ENCODE data around the gene KCTD14.
"Not testable (repeated sequence)": the region's sequence is repeated elsewhere in the genome, so short reads cannot be mapped to it uniquely, and the experiment has no call there.

The KCTD14 gene

GRCh38 chr11:78022397-78023396 lies at the start of gene KCTD14:
KCTD14 (minus strand) TSS chr11:78023276; CDS start chr11:78023249, 27 bp downstream.
- no peak for DNase-seq

- DNase-seq = no peak
These were observed 49.4 kb upstream of the KCTD14 start for GRCh38 chr11:78072455-78072854.

- DNase-seq = no peak
These were observed 48.6 kb upstream of the KCTD14 start for GRCh38 chr11:78071717-78072116.

GRCh38 chr11:78070621-78071020 lies 47.5 kb upstream of the KCTD14 start:
- no peak for DNase-seq

- DNase-seq = peak; percentile 41
These were observed 46.4 kb upstream of the KCTD14 start for GRCh38 chr11:78069465-78069864.

- DNase-seq = no peak
These were observed 44.6 kb upstream of the KCTD14 start for GRCh38 chr11:78067704-78068103.

GRCh38 chr11:78066471-78066870 lies 43.4 kb upstream of the KCTD14 start:
- no peak for DNase-seq

GRCh38 chr11:78065203-78065602 lies 42.1 kb upstream of the KCTD14 start:
- DNase-seq = no peak

GRCh38 chr11:78063440-78064181 lies 40.5 kb upstream of the KCTD14 start, which contains the start of gene THRSP:
THRSP (plus strand) TSS chr11:78063861; CDS start chr11:78063882, 21 bp downstream.
- no peak for DNase-seq

GRCh38 chr11:78062671-78063070 lies 39.6 kb upstream of the KCTD14 start:
- DNase-seq = no peak

GRCh38 chr11:78061921-78062311 lies 38.8 kb upstream of the KCTD14 start:
- DNase-seq = no peak

- no peak for DNase-seq
These were observed 38.2 kb upstream of the KCTD14 start for GRCh38 chr11:78061088-78061920.

- DNase-seq = no peak
These were observed 37.5 kb upstream of the KCTD14 start for GRCh38 chr11:78060533-78060932.

- DNase-seq = not testable (repeated sequence)
These were observed 36.8 kb upstream of the KCTD14 start for GRCh38 chr11:78059749-78060328.

- DNase-seq = no peak
These were observed 34.5 kb upstream of the KCTD14 start for GRCh38 chr11:78057462-78058055.

- no peak for DNase-seq
These were observed 33.0 kb upstream of the KCTD14 start for GRCh38 chr11:78056093-78056492.

GRCh38 chr11:78054971-78055370 lies 31.9 kb upstream of the KCTD14 start:
- DNase-seq = no peak

- no peak for DNase-seq
These were observed 28.1 kb upstream of the KCTD14 start for GRCh38 chr11:78050964-78051831.

GRCh38 chr11:78049348-78049747 lies 26.3 kb upstream of the KCTD14 start:
- no peak for DNase-seq

- DNase-seq = no peak
These were observed 25.5 kb upstream of the KCTD14 start for GRCh38 chr11:78048561-78048960.

GRCh38 chr11:78046486-78046854 lies 23.4 kb upstream of the KCTD14 start:
- no peak for DNase-seq

Measured in NCI-H2029 treated with DMSO at 0.1 percent for 48 hours (cell line).